ENCODE results near the gene DISP2.

- TF ChIP-seq ZNF768 (tag by site-specific recombination; IDR thresholded peaks at IDR 0.05) (no peak), ZNF707 (tag by site-specific recombination; IDR thresholded peaks at IDR 0.05) (no peak), CTCF (tag by site-specific recombination; IDR thresholded peaks at IDR 0.05) (no peak), SALL2 (tag by site-specific recombination; IDR thresholded peaks at IDR 0.05; ENCODE audit: borderline replicate concordance) (no peak), ZIC2 (tag by site-specific recombination; IDR thresholded peaks at IDR 0.05) (no peak), ZNF23 (tag by site-specific recombination; IDR thresholded peaks at IDR 0.05; ENCODE audit: borderline replicate concordance) (no peak), ZNF280D (tag by site-specific recombination; IDR thresholded peaks at IDR 0.05) (no peak), ZNF24 (tag by site-specific recombination; IDR thresholded peaks at IDR 0.05) (no peak)
These were observed 9.5 kb upstream of the DISP2 start for GRCh38 chr15:40348474-40348870.

Measured in HEK293 (cell line).